HG02852 (cell line): ENCODE measurements around the gene TMEM131.
"Not testable (repeated sequence)": the region's sequence is repeated elsewhere in the genome, so short reads cannot be mapped to it uniquely, and the experiment has no call there.

ENCODE experiments used
- ATAC-seq: cut with Tn5 transposase; IDR thresholded peaks from one replicate; pipeline ENCODE4 v1.9.1; 2021; ENCODE audit warnings: mild to moderate bottlenecking, moderate library complexity; ENCODE audit not compliant: unreplicated experiment

TMEM131 gene

GRCh38 chr2:97914691-97915213 lies 81.0 kb downstream of the TMEM131 start:
- no peak for ATAC-seq

GRCh38 chr2:97913846-97914245 lies 81.9 kb downstream of the TMEM131 start:
- no peak for ATAC-seq

- no peak for ATAC-seq
These were observed 83.7 kb downstream of the TMEM131 start for GRCh38 chr2:97911922-97912575.

GRCh38 chr2:97911206-97911921 lies 84.4 kb downstream of the TMEM131 start:
- peak; percentile 68 for ATAC-seq

DNA sequence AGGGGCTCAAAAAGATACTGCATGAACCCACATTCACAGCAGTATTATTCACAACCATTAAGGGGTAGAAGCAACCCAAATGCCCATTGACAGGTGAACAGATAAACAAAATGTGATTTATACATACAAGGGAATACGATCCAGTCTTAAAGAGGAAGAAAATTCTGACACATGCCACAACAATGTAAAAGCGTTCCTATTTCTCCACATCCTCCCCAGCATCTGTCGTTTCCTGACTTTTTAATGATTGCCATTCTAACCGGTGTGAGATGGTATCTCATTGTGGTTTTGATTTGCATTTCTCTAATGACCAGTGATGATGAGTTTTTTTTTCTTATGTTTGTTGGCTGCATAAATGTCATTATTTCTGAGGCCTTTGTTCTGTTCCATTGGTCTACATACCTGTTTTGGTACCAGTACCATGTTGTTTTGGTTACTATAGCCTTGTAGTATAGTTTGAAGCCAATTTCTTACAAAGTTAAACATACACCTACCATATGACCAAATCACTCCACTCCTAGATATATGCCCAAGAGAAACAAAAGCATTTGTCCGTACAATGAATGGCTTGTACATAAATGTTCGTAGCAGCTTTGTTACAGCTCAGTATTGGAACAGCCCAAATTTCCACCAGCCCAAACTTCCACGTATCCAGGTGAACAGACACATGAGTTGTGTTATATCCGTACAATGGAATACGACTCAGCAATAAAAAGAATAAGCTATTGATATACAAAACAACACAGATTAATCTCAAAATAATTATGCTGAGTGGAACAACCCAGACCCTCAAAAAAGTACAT lies 85.1 kb downstream of the TMEM131 start:
- no peak for ATAC-seq

DNA sequence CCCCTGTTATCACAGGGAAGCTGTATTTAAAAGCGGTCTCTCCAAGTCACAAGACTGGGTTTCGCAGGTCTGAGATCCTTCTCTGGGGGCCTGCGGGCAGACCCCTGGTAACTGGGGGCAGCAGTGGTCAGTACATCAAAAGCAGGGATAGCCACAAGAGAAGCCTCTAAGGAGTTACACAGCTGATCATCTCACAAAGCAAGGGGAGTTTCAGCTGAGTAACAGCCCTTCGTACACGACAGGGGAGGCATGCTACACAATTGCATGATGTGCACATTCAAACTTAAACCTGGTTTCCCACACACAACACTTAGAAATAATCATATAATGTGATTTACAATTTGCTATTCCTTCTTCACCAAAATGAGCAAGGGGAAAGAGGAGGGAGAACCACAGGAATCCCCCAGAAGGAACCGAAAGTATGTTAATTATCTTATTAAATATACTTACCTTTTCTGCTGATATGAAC lies 87.5 kb downstream of the TMEM131 start:
- ATAC-seq = peak; percentile 41

GRCh38 chr2:97907369-97908100 lies 88.2 kb downstream of the TMEM131 start:
- ATAC-seq = no peak

DNA sequence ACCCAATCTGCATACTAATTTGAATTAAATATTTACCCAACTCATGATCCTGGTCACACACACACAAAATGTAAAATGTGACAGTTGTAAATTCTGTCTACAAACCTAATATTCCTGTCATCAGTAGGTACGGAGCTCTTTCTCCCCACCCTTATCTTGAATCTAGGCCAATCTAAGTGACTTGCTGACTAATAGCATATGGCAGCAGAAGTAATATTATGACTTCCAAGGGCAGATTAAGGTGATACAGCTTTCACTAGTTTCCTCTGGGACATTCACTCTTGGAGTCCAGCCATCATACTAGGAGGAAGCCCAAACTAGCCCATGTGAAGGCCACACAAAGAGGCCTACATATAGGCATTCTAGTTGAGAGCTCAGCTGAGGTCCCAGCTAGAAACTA lies 89.4 kb downstream of the TMEM131 start:
- no peak for ATAC-seq

DNA sequence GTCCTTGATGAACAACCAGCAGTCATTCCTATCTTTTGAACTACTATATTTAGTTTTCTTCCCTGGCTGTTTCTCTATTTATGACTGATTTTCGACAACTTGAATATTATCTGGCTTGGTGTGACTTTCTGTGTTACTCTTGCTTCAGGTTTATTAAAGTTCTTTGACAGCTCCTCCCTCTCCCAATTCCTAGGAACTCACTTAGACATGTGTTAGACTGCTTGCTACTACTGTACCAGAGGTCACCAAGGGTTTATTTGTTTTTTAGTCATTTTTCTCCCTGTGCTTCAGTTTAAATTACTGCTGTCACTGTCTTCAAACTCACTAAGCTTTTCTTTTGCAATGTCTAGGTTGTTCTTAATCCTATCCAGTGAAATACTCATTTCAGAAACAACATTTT lies 90.5 kb downstream of the TMEM131 start:
- ATAC-seq = no peak

- no peak for ATAC-seq
These were observed 93.9 kb downstream of the TMEM131 start for GRCh38 chr2:97901862-97902261.

GRCh38 chr2:97900806-97901205 lies 94.9 kb downstream of the TMEM131 start:
- no peak for ATAC-seq

DNA sequence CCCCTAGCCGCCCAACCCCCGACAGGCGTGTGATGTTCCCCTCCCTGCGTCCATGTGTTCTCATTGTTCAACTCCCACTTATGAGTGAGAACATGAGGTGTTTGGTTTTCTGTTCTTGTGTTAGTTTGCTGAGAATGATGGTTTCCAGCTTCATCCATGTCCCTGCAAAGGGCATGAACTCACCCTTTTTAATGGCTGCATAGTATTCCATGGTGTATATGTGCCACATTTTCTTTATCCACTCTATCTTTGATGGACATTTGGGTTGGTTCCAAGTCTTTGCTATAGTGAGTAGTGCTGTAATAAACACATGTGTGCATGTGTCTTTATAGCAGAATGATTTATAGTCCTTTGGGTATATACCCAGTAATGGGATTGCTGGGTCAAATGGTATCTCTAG lies 102.7 kb downstream of the TMEM131 start:
- not testable (repeated sequence) for ATAC-seq

GRCh38 chr2:97891611-97892010 lies 104.1 kb downstream of the TMEM131 start:
- ATAC-seq = no peak

DNA sequence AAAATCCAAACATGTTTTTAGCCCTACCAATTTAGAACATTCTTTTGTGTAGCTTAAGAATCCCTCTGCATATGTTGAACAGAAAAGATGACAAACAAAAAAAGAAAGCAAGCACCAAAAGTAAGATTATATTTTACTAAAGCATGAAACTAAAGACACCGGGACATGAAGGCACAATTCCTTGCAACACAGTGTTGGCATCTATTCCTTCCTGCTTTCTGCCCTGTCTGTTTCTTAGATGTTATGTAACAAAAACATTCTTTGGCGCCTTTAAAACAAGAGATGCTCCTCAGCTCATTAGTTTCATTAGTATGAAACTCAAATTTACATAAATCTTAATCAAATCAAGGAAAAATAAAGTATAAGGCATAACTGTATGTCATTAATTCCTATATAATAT lies 106.6 kb downstream of the TMEM131 start:
- ATAC-seq = no peak

GRCh38 chr2:97885841-97886240 lies 109.9 kb downstream of the TMEM131 start:
- ATAC-seq = no peak

DNA sequence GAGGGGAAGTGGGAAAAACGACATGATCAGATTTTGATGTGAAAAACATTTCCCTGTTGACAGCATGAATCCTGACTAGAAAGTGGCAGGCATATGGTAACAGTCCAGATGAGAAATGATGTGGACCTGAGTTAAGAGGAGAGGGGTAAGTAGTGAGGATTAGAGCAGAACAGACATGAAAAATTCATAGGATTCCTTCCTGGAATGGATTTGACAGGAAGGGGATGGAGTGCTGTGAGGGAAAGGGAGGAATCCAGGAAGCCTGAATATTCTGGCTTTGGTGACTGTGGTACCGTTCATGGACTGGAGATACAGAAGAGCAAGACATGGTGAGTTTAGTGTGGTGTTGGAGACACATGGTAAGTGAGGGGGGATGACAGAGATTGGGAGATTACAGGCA lies 115.4 kb downstream of the TMEM131 start:
- no peak for ATAC-seq

GRCh38 chr2:97878865-97879264 lies 116.9 kb downstream of the TMEM131 start:
- no peak for ATAC-seq

GRCh38 chr2:97878317-97878716 lies 117.4 kb downstream of the TMEM131 start:
- not testable (repeated sequence) for ATAC-seq

DNA sequence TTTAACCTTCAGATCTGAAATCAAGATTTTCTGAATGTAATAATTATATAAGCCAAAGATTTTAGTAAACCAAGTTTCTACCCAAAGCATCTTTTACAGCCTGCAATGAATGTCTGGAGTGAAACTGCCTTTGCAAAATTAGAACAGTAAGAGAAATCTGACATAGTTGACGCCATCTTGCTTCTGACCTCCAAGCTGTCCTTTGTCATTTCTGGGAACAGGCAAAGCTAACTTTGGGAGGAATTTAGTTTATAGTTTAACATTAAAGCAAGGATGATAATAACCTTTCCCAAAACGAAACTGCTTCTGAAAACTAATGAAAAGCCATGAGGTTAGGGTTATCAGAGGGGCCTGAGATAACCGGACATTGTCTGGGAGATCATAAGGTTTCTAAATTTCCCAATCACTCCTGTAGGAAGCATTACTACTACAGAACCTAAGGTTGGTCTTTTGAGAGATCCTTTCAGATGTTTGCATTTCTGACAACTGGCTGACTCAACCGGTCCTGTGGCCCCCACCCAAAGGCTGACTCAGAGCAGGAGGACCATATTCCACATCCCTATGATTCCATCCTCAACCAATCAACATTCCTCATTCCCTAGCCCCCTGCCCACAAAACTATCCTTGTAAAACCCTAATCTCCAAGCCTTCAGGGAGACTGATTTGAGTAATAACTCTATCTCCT lies 124.5 kb downstream of the TMEM131 start:
- ATAC-seq = no peak

DNA sequence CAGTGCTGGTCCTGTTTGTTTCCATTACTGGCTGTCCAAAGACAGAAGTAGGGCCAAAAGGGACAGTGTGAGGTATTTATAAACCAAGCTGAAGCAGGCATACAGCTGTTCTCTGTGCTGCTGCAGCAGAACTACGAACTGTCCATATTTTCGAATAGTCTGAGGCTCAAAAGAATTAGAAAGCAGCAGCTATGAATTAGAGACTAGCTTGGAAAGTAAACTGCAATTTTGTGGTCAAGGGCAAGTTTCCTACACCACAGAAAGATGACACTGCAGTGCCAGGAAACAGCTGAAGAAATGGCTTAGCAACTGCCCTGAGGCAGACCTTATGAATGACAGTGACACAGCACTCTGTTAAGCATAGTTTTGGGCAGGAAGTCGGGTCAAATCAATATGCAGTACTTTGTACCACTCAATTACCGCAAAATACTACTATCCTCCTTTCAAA lies 125.3 kb downstream of the TMEM131 start:
- ATAC-seq = peak; percentile 99
